Karpas-422 (cell line): ENCODE measurements around the gene ZBTB16. TPM values are rescaled to one million over a fixed set of nuclear protein-coding genes. Genes with fewer than 3 reads are reported as not detected.
A peak's percentile ranks its signal among the peaks of the same experiment; 100 is the strongest.

Experiments used
- DNase-seq: peaks from one replicate; pipeline ENCODE4 v3.0.0-alpha.2; 2015
- H2AFZ ChIP-seq: fragments of 200-600 bp; sonication (generic); 2 replicates; pipeline ENCODE4 v1.6.1; 2014; ENCODE audit warnings: antibody characterized with exemption, low read length, mixed read lengths
- H3K27ac ChIP-seq: fragments of 200-600 bp; sonication (generic); 2 replicates; pipeline ENCODE4 v1.5.1; 2014; ENCODE audit warnings: mild to moderate bottlenecking, low read length, moderate library complexity
- H3K27me3 ChIP-seq: fragments of 200-600 bp; sonication (generic); 2 replicates; pipeline ENCODE4 v1.6.1; 2014; ENCODE audit warnings: low read length, mixed read lengths
- H3K36me3 ChIP-seq: fragments of 200-600 bp; sonication (generic); 2 replicates; pipeline ENCODE4 v1.6.1; 2014; ENCODE audit warnings: low read length, mixed read lengths; ENCODE audit not compliant: insufficient read depth
- H3K4me1 ChIP-seq: fragments of 200-600 bp; sonication (generic); 2 replicates; pipeline ENCODE4 v1.6.1; 2014; ENCODE audit warnings: mild to moderate bottlenecking, low read length, mixed read lengths
- H3K4me2 ChIP-seq: fragments of 200-600 bp; sonication (generic); 2 replicates; pipeline ENCODE4 v1.6.1; 2014; ENCODE audit warnings: low read length, low read depth, mild to moderate bottlenecking; ENCODE audit not compliant: poor library complexity, severe bottlenecking
- H3K4me3 ChIP-seq: fragments of 200-600 bp; sonication (generic); 2 replicates; pipeline ENCODE4 v1.5.1; 2014; ENCODE audit warnings: mild to moderate bottlenecking, antibody characterized with exemption, low read length, mixed read lengths
- H3K79me2 ChIP-seq: fragments of 200-600 bp; sonication (generic); 2 replicates; pipeline ENCODE4 v1.6.1; 2014; ENCODE audit warnings: mild to moderate bottlenecking, low read length, mixed read lengths
- H3K9ac ChIP-seq: fragments of 200-600 bp; sonication (generic); 2 replicates; pipeline ENCODE4 v1.6.0; 2014; ENCODE audit warnings: low read length
- H3K9me2 ChIP-seq: fragments of 200-600 bp; sonication (generic), shearing (Covaris generic); replicated peaks from 2 replicates; pipeline ENCODE4 v1.6.0; 2014; ENCODE audit warnings: mild to moderate bottlenecking, low read length, moderate library complexity; ENCODE audit not compliant: insufficient read depth
- H3K9me3 ChIP-seq: fragments of 300-700, 200-600 bp; sonication (generic); 2 replicates; pipeline ENCODE4 v1.6.1; 2014; ENCODE audit warnings: low read length, mixed read lengths
- H4K20me1 ChIP-seq: fragments of 200-600 bp; sonication (generic); 2 replicates; pipeline ENCODE4 v1.6.1; 2014; ENCODE audit warnings: mild to moderate bottlenecking, antibody characterized with exemption, low read length, low read depth; ENCODE audit not compliant: insufficient read depth
- total RNA-seq: library from RNA; depleted of rRNA; stranded (reverse); fragments of >200 nt; shearing (Covaris generic); gene quantifications from 2 replicates; pipeline ENCODE4 v1.2.3, GENCODE V29; 2014; ENCODE audit warnings: low replicate concordance

ZBTB16 gene
- total RNA-seq, 1 experiment from 2014 or later = not detected

DNA sequence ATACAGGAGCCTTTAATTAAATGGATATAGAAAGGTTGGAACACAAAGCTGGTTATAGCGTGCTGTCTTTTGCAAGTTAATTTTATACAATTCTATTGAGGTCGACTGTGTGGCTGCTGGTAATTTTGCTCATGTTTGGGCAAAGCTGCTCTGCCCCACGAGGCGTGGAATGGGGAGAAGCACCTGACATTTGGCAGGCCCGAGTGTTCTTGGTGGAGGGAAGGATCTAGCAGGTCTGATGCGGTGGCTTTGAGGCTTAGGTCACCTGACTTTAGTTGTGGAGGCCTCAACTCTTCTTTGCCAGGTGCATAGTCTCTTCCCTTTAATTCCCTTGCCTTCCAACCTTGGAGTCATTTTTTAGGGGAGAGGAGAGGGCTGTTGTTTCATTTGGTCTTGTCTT lies 97.3 kb downstream of the ZBTB16 start:
- H3K4me3 ChIP-seq = no peak overlapping the region
- DNase-seq = no peak
- peaks cover 18% of the 10 kb centered on the region for H3K4me1 ChIP-seq
- H3K27me3 ChIP-seq = no peaks in the 10 kb centered on the region
- no peaks in the 10 kb centered on the region for H3K9me3 ChIP-seq
- no peak overlapping the region for H3K27ac ChIP-seq
- no peak overlapping the region for H2AFZ ChIP-seq
- H3K36me3 ChIP-seq = no peaks in the 10 kb centered on the region
- no peak overlapping the region for H3K4me2 ChIP-seq
- no peaks in the 10 kb centered on the region for H3K9me2 ChIP-seq
- H3K79me2 ChIP-seq = no peaks in the 10 kb centered on the region
- H3K9ac ChIP-seq = no peak overlapping the region
- H4K20me1 ChIP-seq = no peaks in the 10 kb centered on the region

DNA sequence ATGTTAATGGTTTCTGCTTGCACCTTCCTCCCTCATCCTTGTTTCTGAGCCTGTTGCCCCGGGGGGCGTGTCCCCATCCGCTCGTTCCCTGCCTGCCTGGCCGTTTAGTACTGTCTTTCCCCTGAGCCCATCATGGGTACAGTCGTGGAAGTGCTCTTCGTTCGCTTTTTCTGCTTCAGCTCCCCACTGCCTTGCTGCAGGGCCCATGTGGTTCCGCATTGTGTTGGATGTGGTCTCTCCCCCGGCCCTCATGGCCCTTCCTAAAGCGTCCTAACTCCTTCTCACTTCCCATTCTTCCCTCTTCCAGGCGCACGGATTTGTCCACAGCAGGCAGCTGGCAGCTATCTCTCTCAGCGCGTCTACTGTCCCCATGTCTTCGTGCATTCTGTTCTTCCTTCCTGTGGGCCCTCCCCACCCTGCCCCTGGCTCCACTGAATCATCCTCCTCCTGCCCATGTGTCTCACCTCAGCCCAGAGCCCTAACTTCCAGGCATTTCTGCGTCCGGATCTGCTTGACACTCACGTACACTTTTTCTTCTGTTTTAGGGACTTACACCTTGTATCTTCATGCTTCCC lies 98.1 kb downstream of the ZBTB16 start:
- Histone ChIP-seq H3K4me2 (no peak overlapping the region), H3K9me2 (no peaks in the 10 kb centered on the region), H3K4me3 (no peak overlapping the region), H2AFZ (no peak overlapping the region), H3K36me3 (no peaks in the 10 kb centered on the region), H3K79me2 (no peaks in the 10 kb centered on the region), H3K27ac (no peak overlapping the region), H3K9ac (no peak overlapping the region), H4K20me1 (no peaks in the 10 kb centered on the region), H3K27me3 (no peaks in the 10 kb centered on the region), H3K4me1 (peaks cover 18% of the 10 kb centered on the region), H3K9me3 (no peaks in the 10 kb centered on the region)
- no peak for DNase-seq

DNA sequence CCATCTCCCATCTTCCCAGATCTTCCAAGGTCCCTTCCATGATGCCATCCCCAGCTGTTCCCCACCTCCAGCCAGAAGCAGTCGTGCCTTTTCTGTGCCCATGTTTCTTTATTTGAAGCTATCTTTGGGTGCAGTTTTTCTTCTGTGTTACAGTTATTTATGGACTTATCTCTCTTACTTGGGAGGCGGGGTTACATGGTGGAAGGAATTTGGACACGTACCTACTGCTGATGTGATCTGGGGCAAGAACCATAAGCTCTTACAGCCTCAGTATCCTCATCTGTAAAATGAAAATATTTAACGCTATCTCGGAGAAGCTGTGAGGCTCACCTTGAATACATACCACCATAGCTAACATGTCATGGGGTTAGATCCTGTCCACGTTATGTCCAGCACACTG lies 98.9 kb downstream of the ZBTB16 start:
- no peak overlapping the region for H2AFZ ChIP-seq
- no peaks in the 10 kb centered on the region for H3K36me3 ChIP-seq
- H3K9ac ChIP-seq = no peak overlapping the region
- no peaks in the 10 kb centered on the region for H3K79me2 ChIP-seq
- H3K9me2 ChIP-seq = no peaks in the 10 kb centered on the region
- H3K27ac ChIP-seq = no peak overlapping the region
- no peak overlapping the region for H3K4me2 ChIP-seq
- peaks cover 18% of the 10 kb centered on the region for H3K4me1 ChIP-seq
- H3K4me3 ChIP-seq = no peak overlapping the region
- H3K9me3 ChIP-seq = no peaks in the 10 kb centered on the region
- H4K20me1 ChIP-seq = no peaks in the 10 kb centered on the region
- H3K27me3 ChIP-seq = no peaks in the 10 kb centered on the region
- no peak for DNase-seq

DNA sequence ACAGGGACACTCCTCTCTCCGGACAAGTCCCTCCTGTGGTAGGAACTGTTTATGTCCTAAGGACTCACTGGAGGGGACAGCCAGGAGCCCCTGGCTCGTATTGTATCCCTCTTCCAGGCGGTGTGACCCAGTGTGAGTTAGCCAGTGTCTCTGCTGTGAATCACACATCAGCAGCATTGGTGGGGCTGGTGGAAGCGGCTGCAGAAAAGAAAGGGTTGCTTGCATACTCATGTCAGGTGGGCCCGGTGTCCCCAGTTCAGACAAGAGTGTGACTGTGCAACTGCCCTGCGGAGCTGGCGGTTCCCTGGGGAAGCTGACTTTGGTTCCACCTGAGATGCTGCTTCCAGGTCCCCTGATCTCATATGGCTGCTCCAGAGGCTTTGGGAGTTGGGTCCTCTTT lies 99.4 kb downstream of the ZBTB16 start:
- no peak for DNase-seq
- Histone ChIP-seq H3K27ac (no peak overlapping the region), H3K4me1 (peaks cover 18% of the 10 kb centered on the region)

DNA sequence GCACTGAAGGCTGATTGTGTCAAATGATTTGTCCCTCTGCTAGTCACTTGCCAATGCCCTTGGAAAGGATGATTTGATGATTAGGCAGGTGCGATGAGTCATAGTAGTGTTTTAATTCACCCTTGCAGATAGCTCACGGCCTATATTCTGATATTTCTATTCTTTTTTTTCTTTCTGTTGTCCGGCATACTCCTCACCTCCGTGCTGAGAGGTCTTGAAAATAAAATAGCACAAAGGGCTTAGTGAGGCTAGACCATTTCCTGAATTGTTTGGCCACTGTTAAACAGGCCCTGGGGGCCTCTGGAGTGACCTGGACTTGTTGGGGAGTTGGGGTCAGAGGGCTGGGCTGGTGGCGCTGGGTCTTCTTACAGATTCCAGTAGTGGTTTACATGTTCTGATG lies 99.8 kb downstream of the ZBTB16 start:
- Histone ChIP-seq H3K79me2 (no peaks in the 10 kb centered on the region), H3K36me3 (no peaks in the 10 kb centered on the region), H3K4me2 (peak overlapping the region; percentile 51), H3K9me2 (no peaks in the 10 kb centered on the region), H2AFZ (no peak overlapping the region), H3K4me3 (no peak overlapping the region), H3K27me3 (no peaks in the 10 kb centered on the region), H3K27ac (no peak overlapping the region), H4K20me1 (no peaks in the 10 kb centered on the region), H3K4me1 (peaks cover 18% of the 10 kb centered on the region), H3K9ac (no peak overlapping the region), H3K9me3 (no peaks in the 10 kb centered on the region)
- no peak for DNase-seq

More for the DNA sequence above, 99.4 kb downstream of the ZBTB16 start:
- Histone ChIP-seq H2AFZ (no peak overlapping the region), H3K9me2 (no peaks in the 10 kb centered on the region), H4K20me1 (no peaks in the 10 kb centered on the region), H3K4me2 (no peak overlapping the region), H3K79me2 (no peaks in the 10 kb centered on the region), H3K9ac (no peak overlapping the region), H3K36me3 (no peaks in the 10 kb centered on the region), H3K4me3 (no peak overlapping the region), H3K27me3 (no peaks in the 10 kb centered on the region), H3K9me3 (no peaks in the 10 kb centered on the region)

DNA sequence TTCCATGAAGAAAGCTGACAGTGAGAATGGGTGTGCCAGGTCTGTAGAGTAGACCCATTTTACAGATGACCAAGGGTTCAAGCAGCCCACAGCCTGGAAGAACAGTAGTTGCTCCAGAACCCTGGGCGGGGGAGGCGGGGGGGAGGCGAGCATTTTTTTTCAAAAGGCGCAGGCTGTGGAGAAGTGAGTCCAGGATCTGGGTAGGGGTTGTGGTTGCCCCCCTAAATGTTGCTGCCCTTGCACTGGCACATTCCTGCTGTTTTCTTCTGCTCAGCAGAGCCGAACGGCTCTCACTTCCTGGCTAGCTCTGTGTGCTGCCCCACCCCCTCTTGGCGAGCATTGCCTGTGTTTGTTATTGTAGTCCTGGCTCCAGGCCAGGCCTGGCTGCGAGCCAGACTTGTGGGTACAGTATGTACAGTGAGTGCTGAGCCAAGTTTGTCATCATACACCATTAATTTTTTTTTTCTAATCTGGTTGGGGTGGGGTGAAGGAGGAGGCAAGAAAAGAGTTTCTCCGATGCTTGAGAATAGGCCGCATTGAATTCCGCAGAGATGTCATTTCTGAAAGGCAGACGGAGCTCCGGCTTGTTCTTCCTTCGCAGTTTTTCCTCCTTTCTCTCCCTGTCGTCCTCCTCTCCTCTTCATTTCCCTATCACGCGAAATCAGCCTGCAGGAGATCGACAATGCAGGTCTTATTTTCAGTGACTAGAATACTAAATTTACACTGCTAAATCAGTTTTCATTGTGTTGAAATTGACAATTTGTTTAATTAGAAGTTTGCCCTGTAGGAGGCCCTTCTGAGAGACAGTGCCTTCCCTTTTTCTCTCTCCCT lies 100.5 kb downstream of the ZBTB16 start:
- no peaks in the 10 kb centered on the region for H3K36me3 ChIP-seq
- H3K27ac ChIP-seq = no peak overlapping the region
- peak overlapping the region; percentile 23; the same call in 1 of the 2 replicates for H3K4me3 ChIP-seq
- peaks cover 18% of the 10 kb centered on the region for H3K4me1 ChIP-seq
- peak overlapping the region; percentile 32; the same call in 1 of the 2 replicates for H3K9ac ChIP-seq
- H3K9me2 ChIP-seq = no peaks in the 10 kb centered on the region
- no peaks in the 10 kb centered on the region for H3K79me2 ChIP-seq
- peak; percentile 80 for DNase-seq
- H4K20me1 ChIP-seq = no peaks in the 10 kb centered on the region
- peak overlapping the region; percentile 51 for H3K4me2 ChIP-seq
- no peak overlapping the region for H2AFZ ChIP-seq
- no peaks in the 10 kb centered on the region for H3K9me3 ChIP-seq
- H3K27me3 ChIP-seq = no peaks in the 10 kb centered on the region

DNA sequence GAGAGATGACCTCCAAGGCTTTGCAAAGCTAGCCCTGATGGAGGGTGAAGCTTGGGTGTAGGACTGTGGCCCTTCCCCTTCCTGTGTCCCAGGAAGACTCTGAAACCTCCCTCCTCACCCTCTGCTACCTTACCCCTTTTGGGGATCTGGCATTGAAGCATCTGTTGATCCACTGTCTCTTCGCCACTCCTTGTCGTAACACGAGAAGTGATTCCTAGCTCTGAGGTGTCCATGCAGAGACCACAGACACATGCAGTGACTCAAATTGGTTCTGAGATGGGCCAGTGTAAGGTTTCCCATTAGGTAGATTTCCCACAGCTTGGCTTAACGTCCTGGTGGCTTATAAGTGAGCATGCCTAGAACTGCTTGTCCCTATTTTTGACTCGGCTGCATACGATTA lies 101.4 kb downstream of the ZBTB16 start:
- Histone ChIP-seq H3K79me2 (no peaks in the 10 kb centered on the region), H3K9me2 (no peaks in the 10 kb centered on the region), H2AFZ (no peak overlapping the region), H3K4me2 (no peak overlapping the region), H3K27me3 (no peaks in the 10 kb centered on the region), H3K36me3 (no peaks in the 10 kb centered on the region), H3K27ac (no peak overlapping the region), H4K20me1 (no peaks in the 10 kb centered on the region), H3K9me3 (no peaks in the 10 kb centered on the region), H3K4me1 (peaks cover 18% of the 10 kb centered on the region), H3K9ac (no peak overlapping the region), H3K4me3 (no peak overlapping the region)
- no peak for DNase-seq

DNA sequence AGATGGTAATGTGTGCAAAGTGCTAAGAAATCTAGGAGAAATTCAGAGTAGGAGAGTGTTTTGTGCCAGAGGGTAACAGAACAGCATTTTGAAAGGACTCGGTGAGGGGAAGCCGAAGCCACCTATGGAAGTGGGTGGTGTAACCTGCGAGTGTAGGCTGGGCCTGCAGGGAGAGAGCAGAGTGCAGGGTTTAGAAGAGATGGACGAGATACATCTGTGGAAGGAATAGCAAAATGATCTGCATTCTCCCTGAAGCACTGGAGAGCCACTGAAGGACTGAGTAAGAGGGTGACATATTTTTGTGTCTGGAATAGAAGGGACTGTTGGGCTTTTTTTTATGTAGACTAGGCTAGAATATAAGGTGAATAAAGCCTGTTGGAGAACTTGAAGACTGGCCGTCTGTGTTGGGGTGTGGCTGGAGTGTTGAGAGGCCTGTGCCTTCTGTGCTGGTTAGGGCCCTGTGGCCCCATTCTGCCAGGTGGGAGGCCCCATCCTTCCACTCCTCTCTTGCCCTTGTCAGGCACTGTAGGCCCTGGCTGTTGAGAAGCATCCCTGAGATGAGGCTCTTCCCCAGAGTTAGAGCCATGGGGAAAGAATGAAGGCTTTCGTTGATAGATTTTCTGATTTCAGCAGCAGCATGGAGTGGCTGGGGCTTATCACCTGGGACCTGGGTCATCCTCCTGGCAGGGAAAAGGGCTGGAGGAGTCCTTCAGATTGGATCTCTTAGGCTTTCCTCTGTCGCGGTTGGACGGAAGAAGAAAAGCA lies 102.2 kb downstream of the ZBTB16 start:
- Histone ChIP-seq H2AFZ (no peak overlapping the region), H3K27me3 (no peaks in the 10 kb centered on the region), H3K27ac (no peak overlapping the region), H3K9me3 (no peaks in the 10 kb centered on the region), H3K9me2 (no peaks in the 10 kb centered on the region), H3K9ac (no peak overlapping the region), H4K20me1 (no peaks in the 10 kb centered on the region), H3K4me2 (no peak overlapping the region), H3K4me3 (no peak overlapping the region), H3K36me3 (no peaks in the 10 kb centered on the region), H3K4me1 (peaks cover 18% of the 10 kb centered on the region), H3K79me2 (no peaks in the 10 kb centered on the region)
- no peak for DNase-seq
